ENCODE results near the gene HOXC9. TPM values are rescaled to one million over a fixed set of nuclear protein-coding genes. Genes with fewer than 3 reads are reported as not detected.

HOXC9 gene
- total RNA-seq, 1 donor, result not detected

- no peak for TF ChIP-seq CTCF (IDR thresholded peaks at IDR 0.05; ENCODE audit: insufficient read depth, low read length)
- DNase-seq (ENCODE audit: low read depth), result no peak
- no peak overlapping the region for H3K4me3 ChIP-seq (ENCODE audit: low read depth, low read length)
These were observed 5.5 kb upstream of the HOXC9 start for GRCh38 chr12:53994264-53995001.

GRCh38 chr12:53995002-53995377 is 5.0 kb upstream of the HOXC9 start:
- H3K4me3 ChIP-seq (ENCODE audit: low read depth, low read length), result no peak overlapping the region
- no peak for DNase-seq (ENCODE audit: low read depth)
- TF ChIP-seq CTCF (IDR thresholded peaks at IDR 0.05; ENCODE audit: insufficient read depth, low read length), result no peak

GRCh38 chr12:53995378-53996239 is 4.4 kb upstream of the HOXC9 start:
- no peak for DNase-seq (ENCODE audit: low read depth)
- peak overlapping the region; percentile 46 for H3K4me3 ChIP-seq (ENCODE audit: low read depth, low read length)
- no peak for TF ChIP-seq CTCF (IDR thresholded peaks at IDR 0.05; ENCODE audit: insufficient read depth, low read length)

- H3K4me3 ChIP-seq (ENCODE audit: low read depth, low read length), result no peak overlapping the region
- DNase-seq (ENCODE audit: low read depth), result no peak
- no peak for TF ChIP-seq CTCF (IDR thresholded peaks at IDR 0.05; ENCODE audit: insufficient read depth, low read length)
These were observed 3.4 kb upstream of the HOXC9 start for GRCh38 chr12:53996240-53997203.

GRCh38 chr12:53997204-53998109 is 2.5 kb upstream of the HOXC9 start:
- TF ChIP-seq CTCF (IDR thresholded peaks at IDR 0.05; ENCODE audit: insufficient read depth, low read length), result no peak
- DNase-seq (ENCODE audit: low read depth), result no peak
- no peak overlapping the region for H3K4me3 ChIP-seq (ENCODE audit: low read depth, low read length)

Data from fibroblast of the aortic adventitia (primary cell).